Measurements from ENCODE around the gene TMEM181.

GRCh38 chr6:158631678-158632537 lies 72.0 kb downstream of the TMEM181 start:
- TF ChIP-seq POLR2AphosphoS5 (IDR thresholded peaks at IDR 0.05; ENCODE audit: low read depth, low read length) = no peak
- TF ChIP-seq POLR2A (IDR thresholded peaks at IDR 0.05; ENCODE audit: low read depth, low read length) = no peak

Measured in GM12892 (cell line).